NCI-H69 (cell line): ENCODE results near the gene MYH7B.

Source experiments
- DNase-seq: peaks from one replicate; lab custom pipeline; 2025; lab: John Stamatoyannopoulos, UW

MYH7B gene

DNA sequence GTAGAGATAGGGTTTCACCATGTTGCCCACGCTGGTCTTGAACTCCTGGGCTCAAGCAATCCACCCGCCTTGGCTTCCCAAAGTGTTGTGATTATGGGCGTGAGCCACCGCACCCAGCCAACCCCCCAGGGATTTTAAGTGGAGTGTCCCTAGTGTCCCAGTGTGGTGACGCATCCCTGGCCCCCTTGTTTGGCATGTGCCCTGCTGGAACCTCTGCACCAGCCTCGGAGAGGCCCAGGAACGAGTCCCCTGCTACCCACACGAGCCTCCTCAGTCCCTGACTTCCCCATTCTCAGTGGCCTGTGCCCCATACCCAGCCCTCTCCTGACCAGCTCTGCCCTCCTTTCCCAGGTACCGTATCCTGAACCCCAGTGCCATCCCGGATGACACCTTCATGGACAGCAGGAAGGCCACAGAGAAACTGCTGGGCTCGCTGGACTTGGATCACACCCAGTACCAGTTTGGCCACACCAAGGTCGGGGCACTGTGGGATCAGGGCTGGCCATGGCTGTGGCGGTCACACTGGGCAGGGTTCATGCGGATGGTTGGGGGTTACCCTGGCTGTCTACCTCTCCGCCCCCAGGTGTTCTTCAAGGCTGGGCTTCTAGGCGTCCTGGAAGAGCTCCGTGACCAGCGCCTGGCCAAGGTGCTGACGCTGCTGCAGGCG is 37.2 kb downstream of the MYH7B start:
- no peak for DNase-seq

DNA sequence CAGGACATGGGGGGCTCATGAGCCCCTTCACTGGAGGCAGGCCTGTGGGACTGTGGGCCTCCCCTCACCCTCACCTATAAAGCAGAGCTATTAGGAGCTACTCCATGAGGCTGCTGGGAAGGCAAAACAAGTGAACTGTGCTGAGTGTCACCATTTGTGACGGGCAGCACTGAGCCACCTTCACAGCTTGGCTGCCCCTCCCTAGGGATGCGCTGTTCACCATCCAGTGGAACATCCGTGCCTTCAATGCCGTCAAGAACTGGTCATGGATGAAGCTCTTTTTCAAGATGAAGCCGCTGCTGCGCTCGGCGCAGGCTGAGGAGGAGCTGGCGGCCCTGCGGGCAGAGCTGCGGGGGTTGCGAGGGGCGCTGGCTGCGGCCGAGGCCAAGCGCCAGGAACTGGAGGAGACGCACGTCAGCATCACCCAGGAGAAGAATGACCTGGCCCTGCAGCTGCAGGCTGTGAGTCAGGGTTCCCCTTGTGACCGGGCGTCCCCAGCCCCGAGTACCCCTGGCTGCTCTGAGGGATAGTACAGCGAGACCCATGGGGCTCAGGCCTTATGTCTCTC is 38.4 kb downstream of the MYH7B start:
- DNase-seq: no peak

DNA sequence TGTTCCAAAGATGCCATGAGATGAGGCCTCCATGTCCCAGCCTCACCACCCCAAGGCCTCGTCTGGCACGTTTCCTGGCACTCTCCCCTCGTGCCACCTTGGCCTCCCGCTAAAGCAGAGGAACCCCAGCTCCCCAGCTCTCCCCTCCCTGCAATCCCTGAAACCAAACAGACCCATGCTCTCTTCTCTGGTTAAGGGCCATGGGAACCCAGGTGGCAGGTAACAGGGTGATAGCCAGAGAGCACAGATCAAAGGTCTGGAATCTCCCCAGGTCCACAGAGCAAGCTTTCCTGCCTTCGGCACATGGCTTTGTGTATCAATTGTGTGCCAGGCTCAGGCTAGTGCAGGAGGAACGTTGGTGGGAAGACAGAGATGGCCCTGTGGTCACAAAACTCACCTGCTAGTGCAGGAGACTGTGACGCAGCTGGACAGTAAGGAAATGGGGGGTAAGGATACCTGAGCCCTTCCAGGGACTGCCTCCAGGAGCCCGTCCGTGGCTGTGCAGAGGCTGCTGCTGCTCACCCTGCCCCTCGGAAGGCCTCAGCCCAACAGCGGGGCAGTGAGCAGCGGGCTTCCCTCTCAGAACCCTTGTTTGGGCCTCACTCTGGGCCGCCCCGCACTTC is 39.0 kb downstream of the MYH7B start:
- DNase-seq: no peak

DNA sequence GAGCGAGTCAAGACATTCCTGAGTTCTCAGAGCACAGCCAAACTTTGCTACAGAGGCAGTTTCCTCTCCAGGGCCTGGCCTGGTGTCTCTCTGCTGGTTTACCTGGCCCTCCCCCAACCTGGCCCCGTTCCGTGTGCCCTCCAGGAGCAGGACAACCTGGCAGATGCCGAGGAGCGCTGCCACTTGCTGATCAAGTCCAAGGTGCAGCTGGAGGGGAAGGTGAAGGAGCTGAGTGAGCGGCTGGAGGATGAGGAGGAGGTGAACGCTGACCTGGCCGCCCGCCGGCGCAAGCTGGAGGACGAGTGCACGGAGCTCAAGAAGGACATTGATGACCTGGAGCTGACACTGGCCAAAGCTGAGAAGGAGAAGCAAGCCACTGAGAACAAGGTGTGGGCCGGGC is 39.5 kb downstream of the MYH7B start:
- DNase-seq: no peak

DNA sequence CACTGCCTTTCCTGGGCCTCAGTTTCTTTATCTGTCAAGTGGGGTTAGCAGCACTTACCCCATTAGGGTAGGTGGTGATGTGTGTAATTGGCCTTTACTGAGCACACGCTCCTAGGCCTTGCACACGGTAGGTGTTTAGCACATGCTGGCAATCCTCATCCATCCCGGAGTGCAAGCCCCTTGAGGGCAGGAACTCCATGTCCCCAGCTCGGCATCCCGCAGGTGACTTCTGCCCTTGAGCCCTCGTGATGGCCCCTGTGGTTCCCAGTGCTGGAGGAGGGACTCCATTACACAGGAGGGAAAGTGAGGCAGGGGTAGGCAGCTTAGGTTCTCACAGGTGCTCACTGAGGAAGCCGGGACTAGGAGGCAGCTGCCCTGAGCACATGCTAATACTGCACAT is 40.0 kb downstream of the MYH7B start:
- DNase-seq: no peak

DNA sequence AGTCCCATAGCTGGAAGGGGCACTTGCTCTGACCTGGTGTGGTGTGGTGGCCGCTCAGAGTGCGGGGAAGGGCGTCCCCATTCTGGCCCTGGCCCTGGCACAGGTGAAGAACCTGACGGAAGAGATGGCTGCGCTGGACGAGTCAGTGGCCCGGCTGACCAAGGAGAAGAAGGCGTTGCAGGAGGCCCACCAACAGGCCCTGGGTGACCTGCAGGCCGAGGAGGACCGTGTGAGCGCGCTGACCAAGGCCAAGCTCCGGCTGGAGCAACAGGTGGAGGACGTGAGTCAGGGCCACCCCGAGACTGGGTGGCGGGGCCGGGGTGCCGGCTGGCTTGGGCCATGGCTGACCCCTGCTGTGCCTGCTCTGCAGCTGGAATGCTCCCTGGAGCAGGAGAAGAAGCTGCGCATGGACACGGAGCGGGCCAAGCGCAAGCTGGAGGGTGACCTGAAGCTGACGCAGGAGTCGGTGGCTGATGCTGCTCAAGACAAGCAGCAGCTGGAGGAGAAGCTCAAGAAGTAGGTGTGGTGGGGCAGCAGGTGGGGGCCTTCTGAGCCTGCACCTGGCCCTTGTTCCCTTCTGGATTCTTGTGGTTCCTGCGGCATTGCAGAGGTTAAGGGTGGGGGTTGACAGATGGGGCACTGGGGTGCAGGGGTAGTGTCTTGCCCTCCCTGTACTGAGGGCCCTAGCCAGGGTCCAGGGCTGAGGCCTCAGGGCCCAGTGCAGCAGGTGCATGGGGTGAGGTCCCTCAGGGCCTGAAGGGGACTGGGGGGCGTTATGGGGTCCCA is 40.8 kb downstream of the MYH7B start:
- no peak for DNase-seq

DNA sequence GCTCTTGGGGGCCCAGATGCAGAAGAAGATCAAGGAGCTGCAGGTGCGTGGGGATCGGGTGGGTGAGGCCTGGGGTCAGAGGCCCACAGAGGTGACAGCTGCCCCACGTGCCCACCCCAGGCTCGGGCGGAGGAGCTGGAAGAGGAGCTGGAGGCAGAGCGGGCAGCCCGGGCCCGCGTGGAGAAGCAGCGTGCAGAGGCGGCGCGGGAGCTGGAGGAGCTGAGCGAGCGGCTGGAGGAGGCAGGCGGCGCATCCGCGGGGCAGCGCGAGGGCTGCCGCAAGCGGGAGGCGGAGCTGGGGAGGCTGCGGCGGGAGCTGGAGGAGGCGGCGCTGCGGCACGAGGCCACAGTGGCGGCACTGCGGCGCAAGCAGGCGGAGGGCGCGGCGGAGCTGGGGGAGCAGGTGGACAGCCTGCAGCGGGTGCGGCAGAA is 41.5 kb downstream of the MYH7B start:
- DNase-seq: no peak

DNA sequence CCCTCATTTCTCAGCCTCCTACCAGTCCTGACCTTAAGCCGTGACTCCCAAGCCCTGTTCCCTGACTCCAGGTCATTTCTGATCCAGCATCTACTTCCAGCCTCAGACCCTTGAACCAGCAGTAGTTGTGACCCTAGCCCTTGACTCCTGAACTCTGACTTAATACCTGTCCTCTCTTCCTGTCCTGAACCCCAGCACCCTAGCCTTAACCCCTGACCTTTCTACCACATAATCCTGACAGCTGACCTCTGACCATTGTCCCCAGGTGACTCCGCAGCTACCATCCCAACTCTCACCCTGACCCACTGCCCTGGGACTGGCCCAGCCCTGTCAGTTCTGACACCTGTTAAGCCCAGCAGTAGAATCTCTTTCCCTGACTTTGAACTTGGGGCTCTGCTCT is 42.1 kb downstream of the MYH7B start:
- no peak for DNase-seq

DNA sequence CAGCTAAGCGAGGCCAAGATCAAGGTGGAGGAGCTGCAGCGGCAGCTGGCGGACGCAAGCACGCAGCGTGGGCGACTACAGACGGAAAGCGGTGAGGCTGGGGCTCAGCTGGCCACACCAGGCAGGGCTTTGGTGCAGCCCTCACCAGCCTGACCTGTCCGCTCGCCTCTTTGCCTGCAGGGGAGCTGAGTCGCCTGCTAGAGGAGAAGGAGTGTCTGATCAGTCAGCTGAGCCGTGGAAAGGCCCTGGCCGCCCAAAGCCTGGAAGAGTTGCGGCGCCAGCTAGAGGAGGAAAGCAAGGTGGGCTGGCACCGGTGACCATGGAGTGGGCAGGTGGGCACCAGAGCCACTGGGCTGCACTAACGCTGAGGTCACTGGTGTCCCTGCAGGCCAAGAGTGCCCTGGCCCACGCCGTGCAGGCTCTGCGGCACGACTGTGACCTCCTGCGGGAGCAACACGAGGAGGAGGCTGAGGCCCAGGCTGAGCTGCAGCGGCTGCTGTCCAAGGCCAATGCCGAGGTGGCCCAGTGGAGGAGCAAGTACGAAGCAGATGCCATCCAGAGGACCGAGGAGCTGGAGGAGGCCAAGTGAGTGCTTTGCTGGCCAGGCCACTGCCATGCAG is 42.8 kb downstream of the MYH7B start:
- no peak for DNase-seq

DNA sequence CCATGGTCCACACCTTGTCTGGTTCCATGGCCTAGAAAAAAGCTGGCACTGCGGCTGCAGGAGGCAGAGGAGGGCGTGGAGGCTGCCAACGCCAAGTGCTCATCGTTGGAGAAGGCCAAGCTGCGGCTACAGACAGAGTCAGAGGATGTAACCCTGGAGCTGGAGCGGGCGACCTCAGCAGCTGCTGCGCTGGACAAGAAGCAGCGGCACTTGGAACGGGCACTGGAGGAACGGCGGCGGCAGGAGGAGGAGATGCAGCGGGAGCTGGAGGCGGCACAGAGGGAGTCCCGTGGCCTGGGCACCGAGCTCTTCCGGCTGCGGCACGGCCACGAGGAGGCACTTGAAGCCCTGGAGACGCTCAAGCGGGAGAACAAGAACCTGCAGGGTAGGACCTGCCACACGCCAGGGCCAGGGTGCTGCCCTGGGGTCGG is 43.4 kb downstream of the MYH7B start:
- no peak for DNase-seq

DNA sequence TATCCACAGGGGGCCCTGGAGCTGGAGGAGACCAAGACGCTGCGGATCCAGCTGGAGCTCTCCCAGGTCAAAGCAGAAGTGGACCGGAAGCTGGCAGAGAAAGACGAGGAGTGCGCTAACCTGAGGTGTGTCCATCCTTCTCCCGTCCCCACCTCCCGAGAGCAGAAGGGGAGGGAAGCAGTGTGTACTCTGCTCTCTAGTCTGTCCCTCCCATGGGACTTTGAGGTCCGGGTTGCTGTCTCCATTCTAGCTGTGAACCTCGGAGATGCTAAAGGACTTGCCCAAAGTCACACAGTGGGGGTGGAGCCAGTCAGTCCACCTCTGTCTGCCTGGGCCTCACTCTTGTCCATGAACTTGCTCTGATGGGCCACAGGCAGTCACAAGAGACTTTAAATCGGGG is 44.1 kb downstream of the MYH7B start:
- DNase-seq: no peak

DNA sequence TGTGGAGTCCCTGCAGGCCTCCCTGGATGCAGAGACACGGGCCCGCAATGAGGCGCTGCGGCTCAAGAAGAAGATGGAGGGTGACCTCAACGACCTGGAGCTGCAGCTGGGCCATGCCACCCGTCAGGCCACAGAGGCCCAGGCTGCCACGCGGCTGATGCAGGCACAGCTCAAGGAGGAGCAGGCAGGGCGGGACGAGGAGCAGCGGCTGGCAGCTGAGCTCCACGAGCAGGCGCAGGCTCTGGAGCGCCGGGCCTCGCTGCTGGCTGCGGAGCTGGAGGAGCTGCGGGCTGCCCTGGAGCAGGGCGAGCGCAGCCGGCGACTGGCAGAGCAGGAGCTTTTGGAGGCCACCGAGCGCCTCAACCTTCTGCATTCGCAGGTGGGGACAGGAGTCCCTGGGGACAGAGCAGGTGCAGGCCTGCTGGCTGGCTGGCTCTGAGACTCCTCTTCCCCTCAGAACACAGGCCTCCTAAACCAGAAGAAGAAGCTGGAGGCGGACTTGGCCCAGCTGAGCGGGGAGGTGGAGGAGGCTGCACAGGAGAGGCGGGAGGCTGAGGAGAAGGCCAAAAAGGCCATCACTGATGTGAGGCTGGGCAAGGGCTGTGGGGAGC is 44.7 kb downstream of the MYH7B start:
- no peak for DNase-seq

DNA sequence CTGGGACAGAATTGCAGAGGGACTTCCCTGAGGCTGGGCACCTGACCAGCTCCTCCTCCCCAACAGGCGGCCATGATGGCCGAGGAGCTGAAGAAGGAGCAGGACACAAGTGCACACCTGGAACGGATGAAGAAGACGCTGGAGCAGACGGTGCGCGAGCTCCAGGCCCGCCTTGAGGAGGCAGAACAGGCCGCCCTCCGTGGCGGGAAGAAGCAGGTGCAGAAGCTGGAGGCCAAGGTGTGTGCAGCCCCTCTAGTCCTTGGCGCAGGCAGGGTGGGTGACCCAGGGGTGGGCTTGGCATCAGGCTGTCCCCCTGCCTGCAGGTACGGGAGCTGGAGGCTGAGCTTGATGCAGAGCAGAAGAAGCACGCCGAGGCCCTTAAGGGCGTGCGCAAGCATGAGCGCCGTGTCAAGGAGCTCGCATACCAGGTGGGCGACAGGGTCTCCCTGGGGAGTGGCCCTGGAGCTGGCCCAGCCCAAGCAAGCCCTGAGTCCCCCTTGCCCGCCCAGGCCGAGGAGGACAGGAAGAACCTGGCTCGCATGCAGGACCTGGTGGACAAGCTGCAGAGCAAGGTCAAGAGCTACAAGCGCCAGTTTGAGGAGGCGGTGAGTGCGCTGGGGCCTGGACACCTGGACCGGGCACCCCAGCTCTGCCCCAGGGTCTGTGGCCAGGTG is 45.4 kb downstream of the MYH7B start:
- no peak for DNase-seq

DNA sequence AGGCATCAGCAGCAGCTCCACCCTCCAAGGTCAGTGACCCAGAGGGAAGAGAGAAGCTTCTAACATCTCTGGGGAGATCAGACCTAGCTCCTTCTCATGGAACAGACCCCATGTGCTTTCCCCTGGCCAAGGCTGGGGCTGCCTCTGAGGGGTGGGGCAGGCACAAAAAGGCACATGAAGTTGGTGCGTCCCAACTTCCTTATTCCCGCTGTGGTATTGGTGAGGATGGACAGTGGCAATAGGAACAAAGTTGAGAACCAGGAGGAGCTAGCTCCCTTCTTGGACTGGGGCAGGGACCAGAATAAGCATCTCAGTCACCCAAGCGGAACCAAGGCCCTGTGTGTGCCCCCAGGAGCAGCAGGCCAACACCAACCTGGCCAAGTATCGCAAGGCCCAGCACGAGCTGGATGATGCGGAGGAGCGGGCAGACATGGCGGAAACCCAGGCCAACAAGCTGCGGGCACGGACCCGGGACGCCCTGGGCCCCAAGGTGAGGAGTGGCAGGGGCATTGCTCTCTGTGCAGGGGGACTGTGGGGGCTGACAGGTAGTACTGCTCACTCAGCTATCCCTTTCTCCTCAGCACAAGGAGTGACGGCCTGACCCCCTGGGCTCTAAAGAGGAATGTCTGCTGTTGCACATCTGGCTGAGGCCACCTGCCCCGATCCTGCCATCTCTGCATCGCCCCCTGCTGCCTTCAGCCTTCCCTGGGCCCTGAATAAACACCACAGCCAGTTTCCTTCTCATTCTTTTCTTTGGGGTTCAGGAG is 46.1 kb downstream of the MYH7B start:
- no peak for DNase-seq

DNA sequence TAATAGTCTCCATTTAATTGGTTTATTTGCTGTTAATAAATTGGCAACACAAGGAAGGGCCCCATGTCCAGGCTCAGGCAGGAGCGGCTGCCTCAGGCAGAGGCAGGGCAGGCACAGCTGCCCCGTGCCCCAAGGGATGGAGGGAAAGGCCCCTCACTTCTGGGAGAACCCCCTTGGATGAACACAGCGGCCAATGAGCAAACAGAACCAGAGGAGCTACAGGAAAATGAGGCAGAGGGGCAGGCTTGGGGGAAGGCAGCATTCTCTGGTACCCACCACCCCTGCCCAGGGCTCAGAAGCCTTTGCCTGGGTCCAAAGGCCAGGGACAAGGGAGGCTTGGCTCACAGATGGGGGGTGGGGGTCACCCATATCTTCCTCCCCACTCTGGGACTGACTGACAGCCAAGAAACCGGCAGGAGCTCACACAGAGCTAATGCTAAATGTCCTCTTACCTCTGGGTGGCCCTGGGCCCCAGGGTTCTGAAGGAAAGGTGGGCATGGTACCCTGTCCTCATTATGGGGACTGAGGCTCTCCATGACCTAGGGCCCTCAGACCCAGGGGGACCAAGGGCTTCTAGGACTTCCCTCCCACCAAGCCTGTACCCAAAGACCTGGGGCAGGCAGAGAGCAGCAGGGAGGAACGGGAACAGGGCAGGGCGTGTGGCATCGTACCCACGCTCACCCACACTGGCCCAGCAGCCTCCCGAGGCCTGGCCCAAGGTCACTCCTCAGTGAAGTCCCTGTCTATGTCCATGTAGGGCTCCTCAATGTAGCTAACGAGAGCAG is 47.0 kb downstream of the MYH7B start:
- DNase-seq: no peak

DNA sequence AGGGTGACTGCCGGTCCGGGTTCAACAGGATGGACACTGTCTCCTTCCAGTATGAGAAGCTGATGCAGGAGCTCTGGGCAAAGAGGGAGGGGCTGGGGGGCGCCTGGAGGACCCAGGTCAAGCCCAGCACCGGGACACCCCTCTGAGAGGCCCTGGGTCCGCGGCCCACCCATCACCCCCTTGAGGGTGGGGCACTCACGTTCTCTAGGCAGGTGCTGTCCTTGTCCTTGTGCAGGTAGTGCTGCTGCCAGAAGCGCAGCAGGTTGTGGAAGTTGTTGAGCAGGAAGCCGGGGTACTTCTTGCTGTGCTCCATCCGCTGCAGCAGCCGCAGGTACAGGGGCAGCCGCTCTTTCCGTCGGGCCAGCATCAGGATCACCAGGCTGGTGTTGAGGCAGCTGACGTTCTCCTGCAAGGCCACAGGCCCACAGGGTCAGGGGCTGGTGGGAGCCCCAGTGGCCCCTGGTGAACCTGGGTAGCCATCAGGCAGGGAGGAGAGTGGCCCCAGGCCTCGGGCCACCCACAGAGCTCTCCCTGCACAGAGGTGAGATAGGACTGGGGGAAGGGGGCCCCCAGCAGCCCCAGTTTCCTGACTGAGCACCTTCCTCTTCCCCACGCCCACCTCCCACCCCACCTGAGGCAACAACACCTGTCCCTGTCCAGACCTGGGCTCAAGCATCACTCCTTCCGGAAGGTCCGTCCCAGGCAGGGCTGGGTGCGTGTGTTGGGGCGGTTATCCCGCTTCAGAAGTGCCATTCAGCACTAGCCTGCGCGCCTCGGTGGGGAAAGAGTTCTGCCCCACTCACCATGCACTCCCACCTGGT is 47.8 kb downstream of the MYH7B start:
- DNase-seq: no peak

DNA sequence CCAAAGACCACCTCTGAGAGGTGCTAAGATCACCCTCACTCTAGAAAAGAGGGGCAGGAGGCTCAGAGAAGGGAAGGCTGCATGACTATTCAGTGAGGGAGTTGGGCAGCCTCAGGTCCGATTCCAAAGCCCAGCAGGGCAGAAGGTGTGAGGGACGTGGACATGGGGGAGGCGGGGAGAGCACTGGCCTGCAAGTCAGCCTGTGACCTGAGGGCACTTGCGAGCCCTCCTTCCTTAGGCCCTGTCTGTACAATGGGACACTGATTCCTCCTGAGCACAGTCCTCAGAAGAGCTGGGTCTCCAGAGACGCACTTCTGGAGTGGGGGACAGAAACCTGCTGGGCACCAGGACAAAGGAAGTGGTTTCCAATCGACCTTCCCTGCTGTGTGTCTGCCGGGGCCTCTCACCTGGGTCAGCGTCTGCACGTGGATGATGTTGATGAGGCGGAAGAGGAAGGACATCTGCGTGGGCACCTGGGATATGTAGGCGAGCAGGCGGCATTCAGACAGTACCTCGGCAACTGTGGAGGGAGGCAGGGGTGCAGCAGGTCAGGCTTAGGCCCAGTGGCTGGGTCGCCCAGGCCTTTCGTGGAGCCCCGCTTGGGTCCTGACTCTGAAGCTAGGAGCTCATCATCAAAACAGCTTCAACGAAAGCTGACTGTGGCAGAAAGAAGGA is 48.5 kb downstream of the MYH7B start:
- no peak for DNase-seq

DNA sequence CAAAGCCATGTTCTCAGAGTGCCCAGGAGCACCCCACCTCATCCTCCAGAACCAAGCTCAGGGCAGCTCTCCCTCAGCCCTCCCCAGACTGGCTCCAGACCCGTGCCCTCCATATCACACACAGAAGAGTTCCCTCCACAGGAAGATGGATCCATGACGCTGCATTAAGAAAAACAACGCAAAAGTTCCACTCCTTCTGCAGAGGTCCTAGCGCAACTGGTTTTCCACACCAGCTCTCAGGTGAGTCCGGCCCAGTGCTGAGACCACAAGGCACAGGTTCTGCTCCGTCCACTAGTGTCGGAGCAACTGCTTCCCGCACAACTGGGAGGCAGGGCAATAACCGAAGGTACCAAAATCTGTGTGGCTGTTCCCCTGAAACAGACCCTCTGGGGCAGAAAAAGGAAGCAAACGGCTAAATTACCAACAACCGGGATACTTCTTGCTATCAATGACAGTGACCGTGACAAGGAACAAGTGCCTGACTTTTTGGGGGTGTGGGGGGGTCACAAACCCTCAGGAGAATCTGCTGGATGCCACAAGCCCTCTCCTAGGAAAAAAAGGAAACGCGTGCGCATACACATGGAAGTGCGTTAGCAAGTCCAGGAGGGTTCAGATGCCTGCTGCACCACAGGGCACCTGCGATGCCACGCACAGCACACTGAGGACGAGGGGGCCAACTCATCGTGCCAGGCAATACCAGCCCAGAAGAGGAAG is 49.2 kb downstream of the MYH7B start:
- no peak for DNase-seq
